VCaP (cell line): ENCODE results near the gene SPP2.

Source experiments
- H3K27ac ChIP-seq: fragments of 450-650 bp; 2 replicates; pipeline ENCODE4 v1.5.1; 2017
- CTCF ChIP-seq: fragments of 450-650 bp; conservative IDR thresholded peaks from 2 replicates; pipeline ENCODE4 v1.5.1; 2017; ENCODE audit warnings: mild to moderate bottlenecking, moderate library complexity

Gene SPP2

GRCh38 chr2:234038076-234038802, 12.3 kb upstream of the SPP2 start:
- H3K27ac ChIP-seq: no peak overlapping the region
- no peak for TF ChIP-seq CTCF

GRCh38 chr2:234044157-234044556, 6.3 kb upstream of the SPP2 start:
- no peak overlapping the region for H3K27ac ChIP-seq

GRCh38 chr2:234046521-234046920, 4.0 kb upstream of the SPP2 start:
- no peak overlapping the region for H3K27ac ChIP-seq
- no peak for TF ChIP-seq CTCF

More at GRCh38 chr2:234044157-234044556, 6.3 kb upstream of the SPP2 start:
- no peak for TF ChIP-seq CTCF

- H3K27ac ChIP-seq: no peak overlapping the region
- TF ChIP-seq CTCF: no peak
Measured at GRCh38 chr2:234047361-234047760, 3.1 kb upstream of the SPP2 start.

- no peak for TF ChIP-seq CTCF
- H3K27ac ChIP-seq: no peak overlapping the region
Measured at GRCh38 chr2:234048049-234048448, 2.5 kb upstream of the SPP2 start.

GRCh38 chr2:234051374-234052070, 1.0 kb downstream of the SPP2 start:
- no peak overlapping the region for H3K27ac ChIP-seq
- TF ChIP-seq CTCF: no peak

GRCh38 chr2:234058881-234059280, 8.4 kb downstream of the SPP2 start:
- TF ChIP-seq CTCF: no peak
- H3K27ac ChIP-seq: no peak overlapping the region
